GM23338 (cell line): Measurements from ENCODE around the gene ZDHHC12. TPM values are rescaled to one million over a fixed set of nuclear protein-coding genes. Genes with fewer than 3 reads are reported as not detected.
A peak's percentile ranks its signal among the peaks of the same experiment; 100 is the strongest.

Source experiments
- ATAC-seq: fragments of 200-7000 bp; cut with Tn5 transposase; 3 replicates; pipeline ENCODE4 v1.9.1; 2020
- DNase-seq: peaks from one replicate; pipeline ENCODE4 v3.0.0-alpha.2; 2015; ENCODE audit warnings: low spot score
- H2AFZ ChIP-seq: fragments of 200-600 bp; sonication (generic); 2 replicates; pipeline ENCODE4 v1.8.0; 2016; ENCODE audit warnings: antibody characterized with exemption, mild to moderate bottlenecking, moderate library complexity
- H3F3A ChIP-seq: fragments of 200-600 bp; sonication (generic); replicated peaks from 2 replicates; pipeline ENCODE4 v1.8.0; 2017; ENCODE audit warnings: antibody characterized with exemption, mixed run types, low read depth
- H3K27ac ChIP-seq: fragments of 200-600 bp; sonication (generic); 2 replicates; pipeline ENCODE4 v1.6.1; 2016; ENCODE audit warnings: low read depth
- H3K27me3 ChIP-seq: fragments of 200-600 bp; sonication (generic); 2 replicates; pipeline ENCODE4 v1.8.0; 2016; ENCODE audit warnings: mild to moderate bottlenecking, mixed run types, moderate library complexity; ENCODE audit not compliant: insufficient read depth
- H3K36me3 ChIP-seq: fragments of 200-600 bp; sonication (generic); 2 replicates; pipeline ENCODE4 v1.8.0; 2016; ENCODE audit warnings: mild to moderate bottlenecking; ENCODE audit not compliant: insufficient read depth
- H3K4me1 ChIP-seq: fragments of 200-600 bp; sonication (generic); 2 replicates; pipeline ENCODE4 v1.8.0; 2016; ENCODE audit warnings: mild to moderate bottlenecking, moderate library complexity; ENCODE audit not compliant: insufficient read depth
- H3K4me2 ChIP-seq: fragments of 200-600 bp; sonication (generic); 2 replicates; pipeline ENCODE4 v1.7.1; 2017; ENCODE audit warnings: mixed run types
- H3K4me3 ChIP-seq: fragments of 200-600 bp; sonication (generic); 2 replicates; pipeline ENCODE4 v1.6.1; 2016; ENCODE audit warnings: mixed run types
- H3K79me2 ChIP-seq: fragments of 200-600 bp; sonication (generic); replicated peaks from 2 replicates; pipeline ENCODE4 v1.8.0; 2017; ENCODE audit warnings: mild to moderate bottlenecking; ENCODE audit not compliant: insufficient read depth
- H3K9me2 ChIP-seq: fragments of 200-600 bp; sonication (generic); 2 replicates; pipeline ENCODE4 v1.8.0; 2017; ENCODE audit not compliant: insufficient read depth
- H4K20me1 ChIP-seq: fragments of 200-600 bp; sonication (generic); replicated peaks from 2 replicates; pipeline ENCODE4 v1.8.0; 2017; ENCODE audit warnings: mild to moderate bottlenecking; ENCODE audit not compliant: insufficient read depth
- H3K27ac Mint-ChIP-seq: 2 replicates; pipeline ENCODE4 v1.8.0; 2020; ENCODE audit warnings: inconsistent platforms, mild to moderate bottlenecking, moderate library complexity, mixed read lengths
- H3K27me3 Mint-ChIP-seq: 3 replicates; pipeline ENCODE4 v1.8.0; 2022; ENCODE audit warnings: low read depth, mild to moderate bottlenecking, moderate library complexity, mixed read lengths, inconsistent platforms; ENCODE audit not compliant: insufficient read depth, poor library complexity
- H3K36me3 Mint-ChIP-seq: 3 replicates; pipeline ENCODE4 v1.8.0; 2021; ENCODE audit warnings: low read depth, mild to moderate bottlenecking, inconsistent platforms, moderate library complexity, mixed read lengths
- H3K4me1 Mint-ChIP-seq: 3 replicates; pipeline ENCODE4 v1.8.0; 2020; ENCODE audit warnings: mild to moderate bottlenecking, inconsistent platforms, mixed read lengths
- H3K4me3 Mint-ChIP-seq: 3 replicates; pipeline ENCODE4 v1.8.0; 2021; ENCODE audit warnings: moderate library complexity, mild to moderate bottlenecking, inconsistent platforms, mixed read lengths
- H3K9me3 Mint-ChIP-seq: 3 replicates; pipeline ENCODE4 v1.8.0; 2020; ENCODE audit warnings: moderate library complexity, mild to moderate bottlenecking, inconsistent platforms, mixed read lengths
- CREB1 ChIP-seq: fragments of 250-450 bp; sonication (Bioruptor Pico); IDR thresholded peaks from 2 replicates; pipeline ENCODE4 v1.5.0; 2020; ENCODE audit warnings: low read depth, mild to moderate bottlenecking, moderate library complexity
- JUNB ChIP-seq: IDR thresholded peaks from one replicate; pipeline ENCODE4 v1.6.1; 2016; ENCODE audit warnings: antibody characterized with exemption; ENCODE audit not compliant: unreplicated experiment
- POLR2AphosphoS5 ChIP-seq: IDR thresholded peaks from 2 replicates; pipeline ENCODE4 v1.6.1; 2016; ENCODE audit warnings: antibody characterized with exemption, low read depth
- STAT1 ChIP-seq: IDR thresholded peaks from one replicate; pipeline ENCODE4 v1.6.1; 2016; ENCODE audit warnings: antibody characterized with exemption; ENCODE audit not compliant: unreplicated experiment
- ZNF114 ChIP-seq: fragments of 250-450 bp; sonication (Bioruptor Pico); IDR thresholded peaks from 2 replicates; pipeline ENCODE4 v1.5.0; 2020; ENCODE audit warnings: mild to moderate bottlenecking, moderate library complexity
- ZNF331 ChIP-seq: fragments of 250-450 bp; sonication (Bioruptor Pico); IDR thresholded peaks from 2 replicates; pipeline ENCODE4 v1.5.0; 2020; ENCODE audit warnings: low read depth, mild to moderate bottlenecking, moderate library complexity
- polyA plus RNA-seq: library from polyadenylated mRNA; unstranded; fragments of >200 nt; fragmentation: Nextera tagmentation; extraction: Ambion mirVana; gene quantifications from 2 replicates; pipeline ENCODE4 v1.2.1, GENCODE V29; 2016
- total RNA-seq: library from RNA; depleted of rRNA; stranded (reverse); fragments of >200 nt; shearing (Covaris generic); gene quantifications from 2 replicates; pipeline ENCODE4 v1.2.3, GENCODE V29; 2014
- TF ChIP-seq, protein P1 (sequence below): IDR thresholded peaks from 2 replicates; pipeline ENCODE4 v1.6.1; 2016; ENCODE audit warnings: antibody characterized with exemption
- TF ChIP-seq, protein P2 (sequence below), 2 experiments: fragments of 200-600 bp in 1 of 2; sonication (generic) in 1 of 2; conservative IDR thresholded peaks; 2 replicates each; pipeline versions ENCODE4 v1.5.1 to v1.6.1; 2016 to 2017; ENCODE audit warnings: antibody characterized with exemption in 2 of 2, low read depth in 2 of 2, mild to moderate bottlenecking in 2 of 2, moderate library complexity in 1 of 2

ZDHHC12 gene
- total and polyA plus RNA-seq, 2 experiments from 2014 or later = 47.5 to 54.1 TPM

DNA sequence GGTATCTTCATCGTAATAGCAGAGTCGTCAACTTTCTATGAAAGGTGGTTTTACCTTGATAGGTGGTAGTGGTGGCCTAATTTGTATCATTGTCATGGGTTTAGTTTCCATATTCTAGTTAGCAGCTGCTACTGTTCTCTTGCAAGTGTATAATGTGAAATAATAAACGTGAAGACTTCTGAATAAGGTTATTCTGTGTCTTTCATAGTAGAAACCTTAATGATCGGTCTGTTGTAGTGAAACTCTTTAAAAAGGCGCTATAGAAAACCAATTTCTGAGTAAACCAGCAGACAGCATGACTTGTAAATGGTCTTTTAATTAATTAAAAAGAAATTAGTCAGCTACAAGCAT lies 33.3 kb downstream of the ZDHHC12 start:
- TF ChIP-seq ZNF114 (CRISPR knock-in tag) (no peak), STAT1 (no peak)
- Histone ChIP-seq H3K79me2 (peaks cover 74% of the 10 kb centered on the region), H3K9me2 (no peaks in the 10 kb centered on the region), H2AFZ (no peak overlapping the region), H3K27me3 (no peaks in the 10 kb centered on the region), H4K20me1 (peaks cover 61% of the 10 kb centered on the region), H3K4me1 (peaks cover 39% of the 10 kb centered on the region), H3F3A (peaks cover 67% of the 10 kb centered on the region), H3K36me3 (peaks cover 52% of the 10 kb centered on the region), H3K27ac (peak overlapping the region; percentile 77; the same call in 1 of the 2 replicates), H3K4me3 (peak overlapping the region; percentile 99), H3K4me2 (peak overlapping the region; percentile 96)
- no peak for ATAC-seq
- Mint-ChIP-seq H3K4me3 (peak overlapping the region; percentile 98), H3K27ac (peak overlapping the region; percentile 98), H3K36me3 (peaks cover 84% of the 10 kb centered on the region), H3K4me1 (peaks cover 35% of the 10 kb centered on the region), H3K9me3 (no peaks in the 10 kb centered on the region; the same call in 2 of the 3 replicates), H3K27me3 (peaks cover 19% of the 10 kb centered on the region)
- DNase-seq = no peak

DNA sequence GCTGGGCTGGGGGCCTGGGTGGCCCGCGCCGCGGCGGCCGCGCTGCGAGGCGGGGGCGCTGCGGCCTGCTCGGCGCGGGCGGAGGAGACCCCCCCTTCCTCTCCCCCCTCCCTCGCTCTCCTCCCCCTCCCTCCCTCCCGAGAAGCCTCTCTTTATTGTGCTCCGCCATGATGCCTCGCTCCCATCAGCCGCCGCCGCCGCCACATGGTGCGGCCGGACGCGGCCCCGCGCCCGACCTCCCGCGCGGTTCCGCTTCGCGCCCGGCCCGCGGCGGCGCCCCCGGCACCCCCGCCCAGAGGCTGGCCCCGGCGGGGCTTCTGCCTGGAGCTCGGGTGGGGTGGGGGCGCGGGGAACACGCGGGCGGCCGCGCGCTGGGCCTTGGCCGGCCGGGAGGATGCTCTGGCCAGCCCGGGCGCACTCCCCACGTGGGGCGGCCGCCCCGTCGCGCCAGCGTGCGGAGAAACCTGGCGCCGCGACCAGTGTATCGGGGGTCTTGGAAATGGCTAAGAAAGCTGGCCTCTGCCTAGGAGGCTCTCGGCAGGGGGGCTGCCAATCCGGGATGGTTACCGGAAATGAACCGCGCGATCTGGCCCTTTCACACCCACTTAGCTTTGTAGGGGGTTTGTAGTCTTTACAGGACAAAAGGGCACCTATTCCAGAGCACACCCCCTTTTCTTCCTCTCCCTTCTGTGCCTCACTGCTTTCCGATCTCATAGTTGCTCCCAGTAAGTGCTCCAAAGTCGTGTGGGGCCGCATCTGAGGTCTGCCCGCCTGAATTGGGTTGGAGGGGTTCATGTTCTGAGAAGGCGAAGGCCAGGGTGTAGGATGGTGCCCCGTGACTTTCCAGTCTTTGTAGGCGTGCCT lies 33.9 kb downstream of the ZDHHC12 start:
- H3K27me3 ChIP-seq = no peaks in the 10 kb centered on the region
- Mint-ChIP-seq H3K4me3 (peak overlapping the region; percentile 98), H3K9me3 (no peaks in the 10 kb centered on the region; the same call in 2 of the 3 replicates), H3K4me1 (peaks cover 41% of the 10 kb centered on the region), H3K27ac (peak overlapping the region; percentile 98), H3K27me3 (peaks cover 19% of the 10 kb centered on the region), H3K36me3 (peaks cover 84% of the 10 kb centered on the region)
- no peak overlapping the region for H2AFZ ChIP-seq
- H4K20me1 ChIP-seq = peaks cover 61% of the 10 kb centered on the region
- DNase-seq (peak; percentile 76), ATAC-seq (peak; percentile 1; the same call in 1 of the 3 replicates)
- H3K79me2 ChIP-seq = peaks cover 80% of the 10 kb centered on the region
- H3F3A ChIP-seq = peaks cover 69% of the 10 kb centered on the region
- H3K4me3 ChIP-seq = peak overlapping the region; percentile 99
- no peak for TF ChIP-seq STAT1
- peak; percentile 20; the same call in 1 of the 2 replicates for TF ChIP-seq POLR2AphosphoS5
- TF ChIP-seq, protein P1, sequence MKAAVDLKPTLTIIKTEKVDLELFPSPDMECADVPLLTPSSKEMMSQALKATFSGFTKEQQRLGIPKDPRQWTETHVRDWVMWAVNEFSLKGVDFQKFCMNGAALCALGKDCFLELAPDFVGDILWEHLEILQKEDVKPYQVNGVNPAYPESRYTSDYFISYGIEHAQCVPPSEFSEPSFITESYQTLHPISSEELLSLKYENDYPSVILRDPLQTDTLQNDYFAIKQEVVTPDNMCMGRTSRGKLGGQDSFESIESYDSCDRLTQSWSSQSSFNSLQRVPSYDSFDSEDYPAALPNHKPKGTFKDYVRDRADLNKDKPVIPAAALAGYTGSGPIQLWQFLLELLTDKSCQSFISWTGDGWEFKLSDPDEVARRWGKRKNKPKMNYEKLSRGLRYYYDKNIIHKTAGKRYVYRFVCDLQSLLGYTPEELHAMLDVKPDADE = 0 out of 2 replicates have a peak, but pooled peaks have one; percentile 19
- H3K27ac ChIP-seq = peak overlapping the region; percentile 77; the same call in 1 of the 2 replicates
- H3K36me3 ChIP-seq = peaks cover 46% of the 10 kb centered on the region
- H3K4me1 ChIP-seq = peaks cover 45% of the 10 kb centered on the region
- peak overlapping the region; percentile 96 for H3K4me2 ChIP-seq
- H3K9me2 ChIP-seq = no peaks in the 10 kb centered on the region

DNA sequence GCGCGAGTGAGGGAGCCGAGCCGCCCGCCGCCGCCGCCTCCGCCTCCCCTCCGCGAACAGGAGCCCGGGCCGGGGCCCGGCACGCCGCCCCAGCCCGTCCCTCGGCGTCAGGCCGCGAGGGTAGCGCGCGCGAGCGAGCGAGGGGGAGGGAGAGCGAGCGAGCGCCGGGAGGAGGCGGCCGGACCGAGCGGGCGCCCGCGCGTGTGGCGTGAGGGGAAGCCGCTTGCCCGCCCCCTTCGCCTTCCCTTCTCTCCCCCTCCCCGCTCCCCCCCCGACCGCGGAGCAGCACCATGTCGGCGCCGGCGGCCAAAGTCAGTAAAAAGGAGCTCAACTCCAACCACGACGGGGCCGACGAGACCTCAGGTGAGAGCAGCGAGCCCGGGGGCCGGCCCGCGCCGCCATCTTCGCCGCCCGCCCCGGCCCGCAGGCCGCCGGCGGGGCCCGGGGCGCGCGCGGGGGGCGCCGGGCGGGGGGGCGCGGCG lies 34.6 kb downstream of the ZDHHC12 start:
- no peak overlapping the region for H2AFZ ChIP-seq
- H3K27ac ChIP-seq = peak overlapping the region; percentile 59; the same call in 1 of the 2 replicates
- no peaks in the 10 kb centered on the region for H3K27me3 ChIP-seq
- DNase-seq (no peak), ATAC-seq (no peak)
- H4K20me1 ChIP-seq = peaks cover 69% of the 10 kb centered on the region
- peaks cover 50% of the 10 kb centered on the region for H3K4me1 ChIP-seq
- peak overlapping the region; percentile 62; the same call in 2 of the 3 replicates for H3K4me3 Mint-ChIP-seq
- no peak overlapping the region for H3K27ac Mint-ChIP-seq
- H3F3A ChIP-seq = peaks cover 74% of the 10 kb centered on the region
- no peaks in the 10 kb centered on the region; the same call in 2 of the 3 replicates for H3K9me3 Mint-ChIP-seq
- H3K36me3 ChIP-seq = peaks cover 38% of the 10 kb centered on the region
- 0 out of 2 replicates have a peak overlapping the region, but pooled peaks have one; percentile 65 for H3K4me2 ChIP-seq
- peaks cover 84% of the 10 kb centered on the region for H3K36me3 Mint-ChIP-seq
- H3K4me3 ChIP-seq = peak overlapping the region; percentile 60
- H3K27me3 Mint-ChIP-seq = peaks cover 24% of the 10 kb centered on the region
- peaks cover 86% of the 10 kb centered on the region for H3K79me2 ChIP-seq
- H3K9me2 ChIP-seq = no peaks in the 10 kb centered on the region
- peaks cover 42% of the 10 kb centered on the region for H3K4me1 Mint-ChIP-seq
- TF ChIP-seq POLR2AphosphoS5 (no peak), JUNB (no peak), CREB1 (CRISPR knock-in tag) (no peak), STAT1 (no peak), ZNF331 (CRISPR knock-in tag) (no peak), ZNF114 (CRISPR knock-in tag) (no peak)
- TF ChIP-seq, protein P2, sequence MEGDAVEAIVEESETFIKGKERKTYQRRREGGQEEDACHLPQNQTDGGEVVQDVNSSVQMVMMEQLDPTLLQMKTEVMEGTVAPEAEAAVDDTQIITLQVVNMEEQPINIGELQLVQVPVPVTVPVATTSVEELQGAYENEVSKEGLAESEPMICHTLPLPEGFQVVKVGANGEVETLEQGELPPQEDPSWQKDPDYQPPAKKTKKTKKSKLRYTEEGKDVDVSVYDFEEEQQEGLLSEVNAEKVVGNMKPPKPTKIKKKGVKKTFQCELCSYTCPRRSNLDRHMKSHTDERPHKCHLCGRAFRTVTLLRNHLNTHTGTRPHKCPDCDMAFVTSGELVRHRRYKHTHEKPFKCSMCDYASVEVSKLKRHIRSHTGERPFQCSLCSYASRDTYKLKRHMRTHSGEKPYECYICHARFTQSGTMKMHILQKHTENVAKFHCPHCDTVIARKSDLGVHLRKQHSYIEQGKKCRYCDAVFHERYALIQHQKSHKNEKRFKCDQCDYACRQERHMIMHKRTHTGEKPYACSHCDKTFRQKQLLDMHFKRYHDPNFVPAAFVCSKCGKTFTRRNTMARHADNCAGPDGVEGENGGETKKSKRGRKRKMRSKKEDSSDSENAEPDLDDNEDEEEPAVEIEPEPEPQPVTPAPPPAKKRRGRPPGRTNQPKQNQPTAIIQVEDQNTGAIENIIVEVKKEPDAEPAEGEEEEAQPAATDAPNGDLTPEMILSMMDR (conservative IDR thresholded peaks at IDR 0.05; ENCODE audit: low read depth in 2 of 2) = no peak
- TF ChIP-seq, protein P1 = no peak
